NCI-H2227 (cell line): ENCODE results near the gene NECAB3.
"Not testable (repeated sequence)": the region's sequence is repeated elsewhere in the genome, so short reads cannot be mapped to it uniquely, and the experiment has no call there.

Experiments used
- DNase-seq: peaks from one replicate; lab custom pipeline; 2025; ENCODE audit not compliant: unreplicated experiment; lab: John Stamatoyannopoulos, UW

Gene NECAB3

GRCh38 chr20:33651562-33652048 lies 22.6 kb downstream of the NECAB3 start:
- no peak for DNase-seq

- DNase-seq = no peak
Measured at GRCh38 chr20:33650753-33651561, 23.3 kb downstream of the NECAB3 start.

GRCh38 chr20:33650111-33650752 lies 24.0 kb downstream of the NECAB3 start:
- no peak for DNase-seq

- peak; percentile 59 for DNase-seq
Measured at GRCh38 chr20:33649201-33649681, 25.0 kb downstream of the NECAB3 start.

GRCh38 chr20:33648396-33649004 lies 25.7 kb downstream of the NECAB3 start:
- no peak for DNase-seq

GRCh38 chr20:33647603-33648395 lies 26.4 kb downstream of the NECAB3 start:
- DNase-seq = no peak

- DNase-seq = not testable (repeated sequence)
Measured at GRCh38 chr20:33646959-33647602, 27.1 kb downstream of the NECAB3 start.

- no peak for DNase-seq
Measured at GRCh38 chr20:33646191-33646590, 28.0 kb downstream of the NECAB3 start.

GRCh38 chr20:33645396-33645795 lies 28.8 kb downstream of the NECAB3 start:
- no peak for DNase-seq

GRCh38 chr20:33645072-33645358 lies 29.2 kb downstream of the NECAB3 start:
- no peak for DNase-seq

GRCh38 chr20:33644313-33645071 lies 29.7 kb downstream of the NECAB3 start:
- DNase-seq = no peak

- DNase-seq = no peak
Measured at GRCh38 chr20:33640287-33640686, 33.9 kb downstream of the NECAB3 start.

- DNase-seq = no peak
Measured at GRCh38 chr20:33636776-33637175, 37.5 kb downstream of the NECAB3 start.

- peak; percentile 49 for DNase-seq
Measured at GRCh38 chr20:33635341-33635740, 38.9 kb downstream of the NECAB3 start.

- DNase-seq = not testable (repeated sequence)
Measured at GRCh38 chr20:33631910-33632309, 42.3 kb downstream of the NECAB3 start.

GRCh38 chr20:33630507-33630906 lies 43.7 kb downstream of the NECAB3 start:
- DNase-seq = no peak

GRCh38 chr20:33629979-33630378 lies 44.2 kb downstream of the NECAB3 start:
- DNase-seq = no peak

GRCh38 chr20:33629533-33629932 lies 44.7 kb downstream of the NECAB3 start:
- no peak for DNase-seq

- no peak for DNase-seq
Measured at GRCh38 chr20:33627577-33628216, 46.5 kb downstream of the NECAB3 start.
